ENCODE measurements around the gene TGIF1.

DNA sequence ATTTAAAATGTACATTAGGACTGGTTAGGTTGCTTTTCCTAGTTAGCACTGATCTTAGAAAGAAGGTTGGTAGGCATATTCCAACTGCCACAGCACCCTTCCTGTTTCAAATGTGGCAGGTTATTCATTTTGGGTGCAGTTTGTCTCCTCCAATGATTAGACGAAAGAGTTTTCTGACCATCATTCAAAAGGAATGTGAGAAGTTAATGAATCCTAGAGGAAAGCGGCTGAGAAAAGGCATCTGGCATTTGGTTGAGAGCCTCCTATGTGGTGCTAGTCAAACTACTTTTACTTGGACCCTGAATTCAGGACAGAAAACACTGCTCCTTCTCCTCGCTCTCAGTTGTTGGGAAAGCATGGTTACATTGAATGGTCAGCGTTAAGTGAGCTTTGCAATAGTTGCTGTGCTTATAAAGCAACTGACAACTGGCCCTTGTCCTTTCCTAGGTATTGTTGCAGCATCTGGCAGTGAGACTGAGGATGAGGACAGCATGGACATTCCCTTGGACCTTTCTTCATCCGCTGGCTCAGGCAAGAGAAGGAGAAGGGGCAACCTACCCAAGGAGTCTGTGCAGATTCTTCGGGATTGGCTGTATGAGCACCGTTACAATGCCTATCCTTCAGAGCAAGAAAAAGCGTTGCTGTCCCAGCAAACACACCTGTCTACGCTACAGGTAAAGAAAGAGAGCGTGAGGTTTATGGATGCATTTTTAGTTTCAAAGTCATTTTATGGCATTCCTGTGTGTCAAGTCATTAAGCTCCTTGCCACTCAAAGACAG is 6.1 kb downstream of the TGIF1 start:
- TF ChIP-seq, protein P1, sequence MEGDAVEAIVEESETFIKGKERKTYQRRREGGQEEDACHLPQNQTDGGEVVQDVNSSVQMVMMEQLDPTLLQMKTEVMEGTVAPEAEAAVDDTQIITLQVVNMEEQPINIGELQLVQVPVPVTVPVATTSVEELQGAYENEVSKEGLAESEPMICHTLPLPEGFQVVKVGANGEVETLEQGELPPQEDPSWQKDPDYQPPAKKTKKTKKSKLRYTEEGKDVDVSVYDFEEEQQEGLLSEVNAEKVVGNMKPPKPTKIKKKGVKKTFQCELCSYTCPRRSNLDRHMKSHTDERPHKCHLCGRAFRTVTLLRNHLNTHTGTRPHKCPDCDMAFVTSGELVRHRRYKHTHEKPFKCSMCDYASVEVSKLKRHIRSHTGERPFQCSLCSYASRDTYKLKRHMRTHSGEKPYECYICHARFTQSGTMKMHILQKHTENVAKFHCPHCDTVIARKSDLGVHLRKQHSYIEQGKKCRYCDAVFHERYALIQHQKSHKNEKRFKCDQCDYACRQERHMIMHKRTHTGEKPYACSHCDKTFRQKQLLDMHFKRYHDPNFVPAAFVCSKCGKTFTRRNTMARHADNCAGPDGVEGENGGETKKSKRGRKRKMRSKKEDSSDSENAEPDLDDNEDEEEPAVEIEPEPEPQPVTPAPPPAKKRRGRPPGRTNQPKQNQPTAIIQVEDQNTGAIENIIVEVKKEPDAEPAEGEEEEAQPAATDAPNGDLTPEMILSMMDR (conservative IDR thresholded peaks at IDR 0.05; ENCODE audit: low read length): no peak
- no peak for TF ChIP-seq EZH2phosphoT487 (IDR thresholded peaks at IDR 0.05; ENCODE audit: borderline replicate concordance, low read depth, low read length)
